Body of pancreas (tissue), 4 donors: ENCODE data around the gene PER2. TPM values are rescaled to one million over a fixed set of nuclear protein-coding genes. Genes with fewer than 3 reads are reported as not detected.

ENCODE experiments used
- ATAC-seq: fragments of 150-250 bp; one replicate; pipeline ENCODE4 v1.9.1; 2016
- DNase-seq, 4 donors: peaks; one replicate each; pipeline ENCODE4 v3.0.0-alpha.2; 2019
- H3K27ac ChIP-seq, 4 donors: fragments of 200-600 bp; sonication (generic); 1 replicate in 3 of 4; 2 replicates in 1 of 4; pipeline versions ENCODE4 v1.5.1 to v1.6.1; 2016 to 2019; ENCODE audit warnings: mild to moderate bottlenecking in 1 of 4, mixed read lengths in 1 of 4, moderate library complexity in 1 of 4
- H3K27me3 ChIP-seq, 2 donors: fragments of 200-600 bp; sonication (generic); one replicate each; pipeline ENCODE4 v1.6.0; 2016; ENCODE audit warnings: mild to moderate bottlenecking in 1 of 2
- H3K36me3 ChIP-seq, 2 donors: fragments of 200-600 bp; sonication (generic); replicated peaks in 1 of 2; 2 replicates each; pipeline ENCODE4 v1.5.1; 2016; ENCODE audit warnings: low read depth in 2 of 2; ENCODE audit not compliant: insufficient read depth in 1 of 2
- H3K4me1 ChIP-seq: fragments of 200-600 bp; sonication (generic); one replicate; pipeline ENCODE4 v1.6.0; 2016
- H3K4me3 ChIP-seq, 2 donors: fragments of 200-600 bp; sonication (generic); 1 replicate in 1 of 2; 2 replicates in 1 of 2; pipeline ENCODE4 v1.5.1; 2016 to 2019
- H3K9me3 ChIP-seq, 3 donors: fragments of 200-600 bp; sonication (generic); 1 replicate in 2 of 3; 2 replicates in 1 of 3; pipeline ENCODE4 v1.5.1; 2016
- POLR2A ChIP-seq, 3 donors: fragments of 450-650 bp; IDR thresholded peaks; one replicate each; pipeline ENCODE4 v1.6.1; 2016; ENCODE audit warnings: antibody characterized with exemption in 3 of 3, mild to moderate bottlenecking in 2 of 3
- WGBS, 2 donors: methylation state at CpG; one replicate each; pipeline ENCODE4 v1.1.5; 2017; 5-methylcytosine and 5-hydroxymethylcytosine counted together
- intact Hi-C: fragments of 100-400 bp; cut with DNase I; formaldehyde crosslinking; loops from one replicate; pipeline ENCODE4 v1.15.1; 2023
- total RNA-seq, 2 donors: library from RNA; depleted of rRNA; stranded (reverse); fragments of >200 nt; gene quantifications; one replicate each; pipeline ENCODE4 v1.1.0, GENCODE V29; 2016
- TF ChIP-seq, protein P1 (sequence below), 7 experiments: fragments of 450-650 bp in 4 of 7; fragments of 200-600 bp in 3 of 7; sonication (generic) in 3 of 7; IDR thresholded peaks; one replicate each; pipeline ENCODE4 v1.5.1; 2016 to 2019; ENCODE audit warnings: antibody characterized with exemption in 7 of 7

PER2 gene
- total RNA-seq, 2 donors from 2014 or later, result 10.9 to 21.8 TPM

DNA sequence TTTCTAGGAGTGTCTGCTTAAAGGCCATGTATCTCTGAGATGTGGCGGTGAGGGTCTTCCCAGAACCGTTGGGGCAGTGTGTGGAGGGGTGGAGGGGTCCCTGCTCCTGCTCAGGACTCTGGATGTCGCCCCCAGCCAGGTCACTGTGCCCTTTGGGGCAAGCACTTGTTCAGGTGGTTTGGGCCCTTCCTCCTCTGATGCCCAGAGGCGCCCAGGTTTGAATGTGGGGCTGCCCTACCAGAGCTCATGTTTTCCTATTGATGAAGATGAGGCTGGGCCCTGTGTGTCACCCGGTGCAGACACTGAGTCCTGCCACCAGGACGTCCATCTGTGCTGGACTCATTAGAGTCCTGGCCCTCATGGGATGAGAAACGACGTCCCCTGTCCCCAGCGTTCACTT lies 14.3 kb upstream of the PER2 start:
- TF ChIP-seq, protein P1, sequence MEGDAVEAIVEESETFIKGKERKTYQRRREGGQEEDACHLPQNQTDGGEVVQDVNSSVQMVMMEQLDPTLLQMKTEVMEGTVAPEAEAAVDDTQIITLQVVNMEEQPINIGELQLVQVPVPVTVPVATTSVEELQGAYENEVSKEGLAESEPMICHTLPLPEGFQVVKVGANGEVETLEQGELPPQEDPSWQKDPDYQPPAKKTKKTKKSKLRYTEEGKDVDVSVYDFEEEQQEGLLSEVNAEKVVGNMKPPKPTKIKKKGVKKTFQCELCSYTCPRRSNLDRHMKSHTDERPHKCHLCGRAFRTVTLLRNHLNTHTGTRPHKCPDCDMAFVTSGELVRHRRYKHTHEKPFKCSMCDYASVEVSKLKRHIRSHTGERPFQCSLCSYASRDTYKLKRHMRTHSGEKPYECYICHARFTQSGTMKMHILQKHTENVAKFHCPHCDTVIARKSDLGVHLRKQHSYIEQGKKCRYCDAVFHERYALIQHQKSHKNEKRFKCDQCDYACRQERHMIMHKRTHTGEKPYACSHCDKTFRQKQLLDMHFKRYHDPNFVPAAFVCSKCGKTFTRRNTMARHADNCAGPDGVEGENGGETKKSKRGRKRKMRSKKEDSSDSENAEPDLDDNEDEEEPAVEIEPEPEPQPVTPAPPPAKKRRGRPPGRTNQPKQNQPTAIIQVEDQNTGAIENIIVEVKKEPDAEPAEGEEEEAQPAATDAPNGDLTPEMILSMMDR (IDR thresholded peaks at IDR 0.05), result no peak
- TF ChIP-seq POLR2A (IDR thresholded peaks at IDR 0.05), result no peak
- peaks cover 43% of the 10 kb centered on the region for H3K4me1 ChIP-seq
- intact Hi-C loops, result no loop called here
- no peak overlapping the region for H3K27ac ChIP-seq
- no peak for ATAC-seq
- H3K4me3 ChIP-seq, result no peak overlapping the region
- no peaks in the 10 kb centered on the region for H3K9me3 ChIP-seq
- H3K36me3 ChIP-seq, result no peaks in the 10 kb centered on the region
- no peaks in the 10 kb centered on the region for H3K27me3 ChIP-seq
- peak in 1 of 4 donors; percentile 4 for DNase-seq
- WGBS, 2 donors, result 77 to 82% methylated on average over 5 to 6 of the region's 9 CpGs

DNA sequence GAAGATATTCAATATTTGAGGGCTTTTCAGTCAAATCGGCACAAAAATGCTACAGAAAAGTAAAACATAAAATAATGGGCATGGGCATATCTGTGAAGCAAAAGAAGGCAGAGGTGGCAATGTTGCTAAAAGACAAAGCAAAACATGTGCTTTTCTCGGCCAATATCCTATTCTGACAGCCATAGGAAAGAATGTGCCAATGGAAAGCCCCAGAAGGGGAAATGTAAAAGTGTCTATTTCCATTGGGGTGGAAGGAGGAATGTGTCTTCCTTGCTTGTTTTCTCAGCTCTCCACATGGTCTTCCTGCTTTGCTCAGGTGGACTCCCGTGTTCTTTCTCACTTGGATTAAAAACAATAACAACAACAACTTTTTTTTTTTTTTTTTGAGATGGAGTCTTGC lies 13.7 kb upstream of the PER2 start:
- Histone ChIP-seq H3K36me3 (no peaks in the 10 kb centered on the region), H3K27ac (peak overlapping the region in 1 of 4 donors; percentile 23), H3K4me1 (peaks cover 43% of the 10 kb centered on the region), H3K27me3 (no peaks in the 10 kb centered on the region), H3K9me3 (no peaks in the 10 kb centered on the region), H3K4me3 (no peak overlapping the region)
- intact Hi-C loops, result no loop called here
- ATAC-seq (no peak), DNase-seq (no peak)
- TF ChIP-seq, protein P1 (IDR thresholded peaks at IDR 0.05), result no peak
- no peak for TF ChIP-seq POLR2A (IDR thresholded peaks at IDR 0.05)
- WGBS, 2 donors, result 75 to 76% methylated on average over 3 of the region's 3 CpGs

DNA sequence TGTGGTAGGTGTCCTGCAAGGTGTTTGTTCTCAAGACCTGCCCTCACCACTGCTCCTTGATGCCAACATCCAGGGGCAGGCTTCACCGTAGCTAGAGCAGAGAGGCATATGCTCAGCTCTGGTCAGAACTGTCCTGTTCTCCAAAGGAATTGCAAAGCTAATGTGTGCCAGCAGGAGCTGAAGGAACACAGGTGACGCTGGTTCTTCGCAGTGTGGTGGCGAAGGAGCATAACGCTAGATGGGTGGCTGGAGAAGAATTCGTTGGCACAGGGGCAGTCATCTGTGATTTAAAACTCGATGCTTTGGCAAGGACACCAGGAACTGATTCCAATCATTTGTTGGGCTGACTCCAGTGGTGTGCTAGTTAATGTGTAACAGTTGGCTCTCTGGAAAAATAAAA lies 11.4 kb upstream of the PER2 start:
- ATAC-seq, result peak; percentile 94
- intact Hi-C loops, result no loop called here
- no peak overlapping the region for H3K4me3 ChIP-seq
- H3K4me1 ChIP-seq, result peaks cover 31% of the 10 kb centered on the region
- no peaks in the 10 kb centered on the region for H3K9me3 ChIP-seq
- WGBS, 2 donors, result 5 to 18% methylated on average over 7 of the region's 7 CpGs
- H3K27ac ChIP-seq, result peak overlapping the region; percentile 77 to 89 (median 80)
- DNase-seq, result peak; percentile 77 to 90 (median 83)
- TF ChIP-seq POLR2A (IDR thresholded peaks at IDR 0.05), result peak in 2 of 3 donors; percentile 46 to 56
- TF ChIP-seq, protein P1 (IDR thresholded peaks at IDR 0.05), result peak in 3 of 7 experiments; percentile 28 to 37 (median 30)
- no peaks in the 10 kb centered on the region for H3K36me3 ChIP-seq
- no peaks in the 10 kb centered on the region for H3K27me3 ChIP-seq

DNA sequence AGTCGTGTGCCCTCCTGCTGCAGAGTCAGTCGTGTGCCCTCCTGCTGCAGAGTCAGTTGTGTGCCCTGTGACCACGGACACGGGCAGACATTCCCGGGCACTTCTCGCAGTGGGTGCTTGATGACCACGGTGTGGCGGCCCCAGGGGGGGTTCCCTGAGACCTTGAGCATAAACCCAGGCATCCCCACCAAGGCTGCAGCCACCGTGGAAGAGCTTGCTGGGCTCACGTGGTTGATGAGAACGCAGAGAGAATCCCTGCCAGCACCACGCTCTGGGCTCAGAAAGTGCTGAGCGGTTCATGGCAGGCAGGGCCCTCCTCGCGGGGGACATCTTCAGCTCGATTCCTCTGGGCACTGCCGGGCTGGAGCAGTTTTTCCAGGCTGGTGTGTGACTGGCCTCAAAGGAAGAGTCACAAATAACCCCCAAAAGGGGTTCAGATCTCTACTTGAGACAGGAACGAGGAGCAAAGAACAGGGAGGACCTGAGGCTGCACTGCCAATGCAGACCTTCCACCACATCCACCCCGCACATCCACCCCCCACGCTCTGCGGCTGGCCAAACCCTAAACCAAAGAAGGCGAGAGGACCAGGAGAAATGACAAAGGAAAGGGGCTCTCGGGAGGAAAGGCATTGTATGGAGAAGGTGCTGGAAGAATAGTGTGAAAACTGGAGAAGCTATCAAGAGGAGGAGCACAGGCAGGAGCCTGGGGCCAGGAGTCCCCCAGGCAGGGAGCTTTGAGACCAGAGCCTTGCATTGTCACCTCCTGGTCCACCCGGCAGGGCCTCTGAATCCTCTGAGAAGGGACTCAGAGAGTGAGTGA lies 8.4 kb upstream of the PER2 start:
- Histone ChIP-seq H3K27me3 (no peaks in the 10 kb centered on the region), H3K9me3 (no peaks in the 10 kb centered on the region), H3K4me1 (peaks cover 41% of the 10 kb centered on the region), H3K4me3 (no peak overlapping the region), H3K36me3 (no peaks in the 10 kb centered on the region), H3K27ac (no peak overlapping the region)
- ATAC-seq, result no peak
- intact Hi-C loops, result no loop called here
- peak in 1 of 4 donors; percentile 7 for DNase-seq
- WGBS, 2 donors, result 82 to 88% methylated on average over 7 to 21 of the region's 24 CpGs
- no peak for TF ChIP-seq POLR2A (IDR thresholded peaks at IDR 0.05)
- TF ChIP-seq, protein P1 (IDR thresholded peaks at IDR 0.05), result no peak
